GM19043 (cell line): ENCODE measurements around the gene RHAG.
"Not testable (repeated sequence)": the region's sequence is repeated elsewhere in the genome, so short reads cannot be mapped to it uniquely, and the experiment has no call there.

ENCODE experiments used
- ATAC-seq: cut with Tn5 transposase; IDR thresholded peaks from one replicate; pipeline ENCODE4 v1.9.1; 2021; ENCODE audit warnings: low read depth; ENCODE audit not compliant: unreplicated experiment

Gene RHAG

GRCh38 chr6:49636713-49637349, at the start of gene RHAG:
RHAG (minus strand) TSS chr6:49636839; CDS start chr6:49636812, 27 bp downstream.
- no peak for ATAC-seq

GRCh38 chr6:49676671-49677281, 40.1 kb upstream of the RHAG start:
- no peak for ATAC-seq

DNA sequence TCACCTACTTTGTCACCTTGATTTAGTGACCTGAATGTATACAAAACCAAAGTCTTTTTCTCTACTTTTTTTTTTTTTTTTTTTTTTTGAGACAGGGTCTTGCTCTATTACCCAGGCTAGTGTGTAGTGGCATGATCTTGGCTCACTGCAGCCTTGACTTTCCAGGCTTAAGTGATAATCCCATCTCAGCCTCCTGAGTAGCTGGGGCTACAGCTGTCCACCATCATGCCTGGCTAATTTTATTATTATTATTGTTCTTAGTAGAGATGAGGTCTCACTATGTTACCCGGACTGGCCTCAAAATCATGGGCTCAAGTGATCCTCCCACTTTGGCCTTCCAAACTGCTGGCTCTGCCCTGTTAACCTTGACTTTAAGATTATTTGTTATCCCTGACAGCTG, 39.2 kb upstream of the RHAG start:
- no peak for ATAC-seq

DNA sequence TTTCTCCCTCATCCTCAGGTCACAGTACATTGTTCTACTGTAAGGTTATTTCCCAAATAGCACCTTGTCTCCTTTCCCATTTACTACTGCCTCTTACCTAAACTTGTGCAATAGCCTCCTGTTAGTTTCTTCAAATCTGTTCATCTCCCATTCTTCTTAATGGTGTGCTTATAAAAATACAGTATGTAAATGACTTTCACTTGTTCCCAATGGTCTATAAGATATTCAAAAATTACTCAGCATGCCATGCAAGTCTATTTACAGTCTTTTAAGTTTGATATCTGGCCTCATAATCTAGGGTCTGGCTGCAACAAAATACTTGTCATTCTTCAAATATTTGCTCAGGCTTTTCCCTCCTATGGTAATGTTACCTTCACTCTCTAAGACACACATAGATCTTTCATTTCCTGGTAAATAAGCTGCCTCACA, 31.5 kb upstream of the RHAG start:
- ATAC-seq = no peak

- no peak for ATAC-seq
Measured at GRCh38 chr6:49666930-49667757, 30.5 kb upstream of the RHAG start.

- no peak for ATAC-seq
Measured at GRCh38 chr6:49666480-49666879, 29.8 kb upstream of the RHAG start.

DNA sequence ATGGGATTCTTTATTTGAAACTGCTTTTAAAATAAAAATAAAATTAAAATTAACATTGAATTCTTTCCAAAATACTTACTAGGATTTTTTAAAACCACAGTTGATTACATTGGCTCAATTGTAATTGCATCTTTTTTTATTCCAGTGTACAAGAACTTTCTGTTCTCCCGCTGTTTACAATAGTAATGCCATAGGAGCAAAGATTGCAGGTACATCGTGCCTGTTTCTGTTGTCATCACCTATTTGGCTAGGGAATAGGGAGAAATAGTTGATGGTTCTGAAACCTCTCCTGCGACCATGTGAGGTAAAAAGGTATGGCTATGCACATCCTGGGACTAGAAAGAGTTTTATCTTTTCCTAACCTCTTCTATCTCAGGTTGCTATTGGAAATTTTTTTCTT, 28.2 kb upstream of the RHAG start:
- ATAC-seq = no peak

DNA sequence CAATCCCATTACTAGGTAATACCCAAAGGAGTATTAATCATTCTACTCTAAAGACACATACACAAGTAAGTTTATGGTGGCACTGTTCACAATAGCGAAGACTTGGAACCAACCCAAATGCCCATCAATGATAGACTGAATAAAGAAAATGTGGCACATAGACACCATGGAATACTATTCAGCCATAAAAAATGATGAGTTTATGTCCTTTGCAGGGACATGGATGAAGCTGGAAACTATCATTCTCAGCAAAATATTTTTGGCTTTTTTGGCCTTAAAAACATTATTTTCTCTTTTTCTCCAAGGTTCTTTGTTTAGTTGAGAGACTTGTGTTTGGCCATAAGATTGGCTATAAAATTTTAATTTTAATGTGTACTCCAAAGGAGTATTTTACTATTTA, 27.4 kb upstream of the RHAG start:
- not testable (repeated sequence) for ATAC-seq

DNA sequence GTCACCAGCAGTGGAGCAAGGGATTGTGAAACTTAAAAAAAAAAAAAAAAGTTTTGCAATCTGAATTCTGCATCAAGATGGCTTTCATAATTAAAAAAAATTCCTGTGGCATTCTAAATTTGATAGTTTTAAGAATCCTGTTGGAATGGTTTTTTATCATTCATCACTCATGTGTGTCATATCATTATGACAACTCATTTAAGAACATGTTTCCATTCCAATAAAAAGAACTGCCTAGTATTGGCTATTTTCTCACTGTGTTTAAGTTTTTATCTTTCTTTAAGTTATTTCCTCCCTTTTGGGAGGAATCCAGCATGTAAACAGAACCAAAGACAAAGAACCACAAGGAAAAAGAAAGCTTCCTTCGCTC, 26.2 kb upstream of the RHAG start:
- ATAC-seq = no peak

DNA sequence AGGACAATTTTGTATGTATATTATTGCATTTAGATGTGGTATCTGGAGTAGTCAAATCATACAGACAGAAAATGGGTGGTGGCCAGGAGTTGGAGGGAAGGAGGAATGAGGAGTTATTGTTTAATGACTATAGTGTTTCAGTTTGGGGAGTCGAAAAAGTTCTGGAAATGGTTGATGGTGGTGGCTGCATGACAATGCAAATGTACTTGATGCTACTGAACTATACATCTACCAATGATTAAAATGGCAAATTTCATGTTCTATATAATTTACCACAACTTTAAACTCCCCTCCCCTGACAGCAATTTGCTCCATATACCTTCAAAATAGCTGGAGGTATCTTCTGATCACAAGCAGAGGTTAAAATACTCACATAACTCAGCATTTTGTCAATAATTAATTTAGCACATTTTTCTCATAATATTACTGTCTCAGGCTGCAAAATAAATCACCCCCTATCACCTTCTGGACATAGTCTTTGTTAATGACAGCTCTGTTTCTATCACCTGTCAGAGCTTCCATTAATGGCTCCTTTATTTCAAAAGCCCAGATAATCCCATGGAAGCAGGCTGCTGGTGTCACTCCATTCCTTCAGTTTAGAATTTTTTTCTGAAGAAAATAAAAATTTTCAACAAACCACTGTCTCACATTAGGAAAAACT, 25.7 kb upstream of the RHAG start:
- no peak for ATAC-seq

DNA sequence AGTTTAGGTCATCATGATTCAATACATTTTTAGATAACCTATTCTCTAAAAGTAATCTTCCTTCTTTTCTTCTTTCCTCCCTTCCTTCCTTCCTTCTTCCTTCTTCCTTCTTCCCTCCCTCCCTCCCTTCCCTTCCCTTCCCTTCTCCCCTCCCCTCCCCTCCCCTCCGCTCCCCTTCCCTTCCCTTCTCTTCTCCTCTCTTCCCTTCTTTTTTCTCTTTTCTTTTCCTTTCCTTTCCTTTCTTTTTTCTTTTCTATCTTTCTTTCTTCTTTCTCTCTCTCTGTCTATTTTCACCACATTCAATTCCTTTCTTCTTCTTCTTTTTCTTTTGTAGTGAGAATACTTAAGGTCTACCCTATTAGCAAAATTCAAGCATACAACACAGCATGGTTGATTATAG, 17.3 kb upstream of the RHAG start:
- no peak for ATAC-seq

GRCh38 chr6:49653438-49653837, 16.8 kb upstream of the RHAG start:
- ATAC-seq = no peak

DNA sequence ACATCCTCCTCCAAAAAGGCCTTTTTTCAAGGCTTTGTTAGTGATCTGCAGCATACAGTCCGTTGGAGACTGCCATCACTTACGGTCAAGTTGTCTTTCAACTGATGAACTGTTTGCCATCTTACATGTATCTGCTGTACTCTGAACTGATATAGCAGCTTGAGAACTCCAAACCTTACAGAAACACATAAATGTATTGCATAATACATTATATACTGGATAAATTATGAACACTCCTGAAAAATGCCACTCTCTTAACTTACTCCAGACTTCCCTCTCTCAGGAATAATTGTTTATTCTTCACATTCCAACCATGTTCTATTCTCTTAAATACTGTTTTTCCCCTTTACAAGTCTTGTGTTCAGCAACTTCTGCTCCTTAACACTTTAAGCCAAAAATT, 14.6 kb upstream of the RHAG start:
- ATAC-seq = no peak

GRCh38 chr6:49649988-49650387, 13.3 kb upstream of the RHAG start:
- no peak for ATAC-seq

- ATAC-seq = no peak
Measured at GRCh38 chr6:49648036-49648435, 11.4 kb upstream of the RHAG start.

DNA sequence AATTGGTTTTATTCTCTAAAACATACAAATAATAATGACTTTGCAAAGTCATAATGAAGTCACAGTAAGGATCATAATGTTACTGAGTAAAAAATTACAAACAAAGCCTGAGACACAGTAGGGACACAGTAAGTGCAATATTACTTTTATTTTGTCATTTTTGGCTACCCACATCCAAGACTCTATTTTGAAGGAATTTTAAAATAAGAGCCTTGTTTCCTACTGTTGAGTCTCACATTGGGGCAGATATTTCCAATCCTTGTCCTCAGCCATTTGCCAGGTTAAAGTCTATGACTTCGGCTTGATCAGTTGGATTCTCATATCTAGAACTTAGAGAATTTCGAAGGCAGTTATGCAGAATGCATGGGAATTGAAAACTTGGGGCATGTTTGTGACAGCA, 10.8 kb upstream of the RHAG start:
- no peak for ATAC-seq

DNA sequence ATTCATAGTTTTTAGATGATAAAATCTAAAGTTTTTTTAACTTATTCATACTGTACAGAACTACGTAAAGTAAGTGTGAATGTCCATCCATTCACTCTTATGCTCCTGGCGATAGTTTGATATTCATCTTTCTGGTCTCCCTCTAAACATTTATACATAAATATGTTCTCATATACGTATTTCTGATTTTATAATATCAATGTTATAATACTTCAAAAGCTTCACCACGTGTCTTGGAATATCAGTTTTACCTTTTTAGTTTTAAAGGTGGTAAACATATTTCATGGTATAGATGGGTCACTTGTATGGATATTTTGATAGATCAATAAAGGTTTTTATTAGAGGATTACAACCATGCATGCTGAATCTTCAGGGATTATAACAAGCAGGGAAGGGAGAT, 10.3 kb upstream of the RHAG start:
- no peak for ATAC-seq

- no peak for ATAC-seq
Measured at GRCh38 chr6:49646130-49646824, 9.6 kb upstream of the RHAG start.

- ATAC-seq = no peak
Measured at GRCh38 chr6:49645139-49645538, 8.5 kb upstream of the RHAG start.

DNA sequence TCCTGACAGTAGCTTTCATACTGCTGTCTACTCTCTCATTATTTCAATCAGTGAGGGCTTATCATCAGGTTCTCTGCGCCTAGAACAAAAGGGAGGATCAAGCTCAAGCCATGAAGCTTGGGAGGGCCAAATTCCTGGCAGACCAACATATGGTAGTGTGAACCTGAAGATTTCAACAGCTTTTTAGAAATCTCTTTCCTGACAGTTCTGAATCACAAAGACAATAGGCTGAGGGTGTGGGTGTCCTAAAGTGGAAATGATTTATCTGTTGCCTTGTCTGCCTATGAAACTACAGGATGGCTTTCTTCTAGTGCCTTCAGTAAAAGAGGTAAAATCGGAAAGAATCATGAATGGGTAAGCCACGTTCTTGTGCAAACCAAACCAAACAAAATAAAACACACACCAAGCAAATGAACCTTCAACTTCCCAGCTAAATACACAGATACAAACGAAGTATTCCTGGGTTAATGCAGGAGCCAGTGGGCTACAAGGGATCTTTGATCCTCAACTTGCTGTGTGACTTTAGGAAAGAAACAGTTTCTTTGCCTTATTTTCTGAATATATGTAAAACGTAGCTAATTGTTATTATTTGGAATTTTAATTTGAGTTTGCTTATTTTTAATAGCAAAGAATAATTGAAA, 2.7 kb upstream of the RHAG start:
- ATAC-seq = no peak
